K562 (cell line): ENCODE data around the gene TMEM86B. TPM values are rescaled to one million over a fixed set of nuclear protein-coding genes. Genes with fewer than 3 reads are reported as not detected.

ENCODE experiments used
- NCOA2 ChIP-seq, 2 experiments: fragments of 450-650 bp; IDR thresholded peaks; 2 replicates each; pipeline ENCODE4 v1.6.1; 2018; ENCODE audit warnings: mild to moderate bottlenecking in 2 of 2, moderate library complexity in 1 of 2; ENCODE audit not compliant: partially characterized antibody in 2 of 2
- ZNF217 ChIP-seq: sonication (generic); formaldehyde crosslinking; IDR thresholded peaks from 2 replicates; pipeline ENCODE4 v1.8.0; 2022; ENCODE audit warnings: mild to moderate bottlenecking, missing genetic modification reagents
- polyA plus RNA-seq, 8 experiments: library from polyadenylated mRNA; depleted of rRNA in 4 of 8; stranded (reverse) in 5 of 8; unstranded in 3 of 8; fragments of >200 nt; fragmentation: Nextera tagmentation in 2 of 8; fragmentation: Illumina TruSeq in 1 of 8; extraction: Ambion mirVana in 2 of 8; extraction: Trizol in 1 of 8; gene quantifications; 2 replicates each; pipeline versions ENCODE4 v1.2.1 to v1.2.3, GENCODE V29; 2011 to 2014; ENCODE audit warnings: inconsistent platforms in 1 of 8, missing spikeins in 1 of 8
- total RNA-seq, 7 experiments: library from RNA; depleted of rRNA in 6 of 7; stranded (reverse); fragments of >200 nt in 6 of 7; fragmentation: Illumina TruSeq in 2 of 7; extraction: Trizol in 2 of 7; gene quantifications; 2 replicates each; pipeline versions ENCODE4 v1.2.1 to v1.2.3, GENCODE V29; 2011 to 2021; ENCODE audit warnings: low replicate concordance in 1 of 7
- TF ChIP-seq, protein P1 (sequence below): sonication (generic); formaldehyde crosslinking; IDR thresholded peaks from 2 replicates; pipeline ENCODE4 v1.8.0; 2023; ENCODE audit warnings: missing genetic modification reagents, mild to moderate bottlenecking, borderline replicate concordance
- TF ChIP-seq, protein P2 (sequence below): IDR thresholded peaks from 2 replicates; pipeline ENCODE4 v1.6.1; 2011; ENCODE audit not compliant: insufficient read length; ENCODE audit errors: extremely low read depth
- TF ChIP-seq, protein P3 (sequence below): IDR thresholded peaks from 2 replicates; pipeline ENCODE4 v1.6.1; 2012; ENCODE audit warnings: low read depth, low read length, improper control_type of control experiment, borderline replicate concordance

Gene TMEM86B
- total and polyA plus RNA-seq, 9 of the 15 experiments (the other 6 are each of a cell fraction or from before 2014, with no cell fraction given), result 0.28 to 7.9 (median 2.1) TPM

DNA sequence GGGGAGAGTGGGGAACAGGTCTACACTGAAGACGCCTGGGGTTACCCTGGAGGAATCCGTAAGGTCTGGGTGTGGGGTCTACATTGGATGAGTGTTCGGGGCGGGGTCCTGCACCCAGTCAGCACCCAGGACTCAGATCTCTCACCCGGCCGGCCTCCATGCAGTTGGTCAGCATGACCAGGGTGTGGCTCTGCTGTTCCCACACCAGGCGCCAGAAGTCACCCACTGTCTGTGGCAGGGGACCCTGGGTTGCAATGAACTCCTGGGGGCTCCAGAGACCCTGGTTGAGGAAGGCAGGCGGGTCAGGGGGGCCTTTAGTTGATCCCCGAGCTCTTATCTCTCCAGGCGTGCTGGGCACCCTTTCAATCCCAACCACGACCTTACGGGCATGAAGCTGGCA lies 42.5 kb downstream of the TMEM86B start (continued):
- no peak for TF ChIP-seq ZNF217 (CRISPR knock-in tag)
- TF ChIP-seq, protein P1, sequence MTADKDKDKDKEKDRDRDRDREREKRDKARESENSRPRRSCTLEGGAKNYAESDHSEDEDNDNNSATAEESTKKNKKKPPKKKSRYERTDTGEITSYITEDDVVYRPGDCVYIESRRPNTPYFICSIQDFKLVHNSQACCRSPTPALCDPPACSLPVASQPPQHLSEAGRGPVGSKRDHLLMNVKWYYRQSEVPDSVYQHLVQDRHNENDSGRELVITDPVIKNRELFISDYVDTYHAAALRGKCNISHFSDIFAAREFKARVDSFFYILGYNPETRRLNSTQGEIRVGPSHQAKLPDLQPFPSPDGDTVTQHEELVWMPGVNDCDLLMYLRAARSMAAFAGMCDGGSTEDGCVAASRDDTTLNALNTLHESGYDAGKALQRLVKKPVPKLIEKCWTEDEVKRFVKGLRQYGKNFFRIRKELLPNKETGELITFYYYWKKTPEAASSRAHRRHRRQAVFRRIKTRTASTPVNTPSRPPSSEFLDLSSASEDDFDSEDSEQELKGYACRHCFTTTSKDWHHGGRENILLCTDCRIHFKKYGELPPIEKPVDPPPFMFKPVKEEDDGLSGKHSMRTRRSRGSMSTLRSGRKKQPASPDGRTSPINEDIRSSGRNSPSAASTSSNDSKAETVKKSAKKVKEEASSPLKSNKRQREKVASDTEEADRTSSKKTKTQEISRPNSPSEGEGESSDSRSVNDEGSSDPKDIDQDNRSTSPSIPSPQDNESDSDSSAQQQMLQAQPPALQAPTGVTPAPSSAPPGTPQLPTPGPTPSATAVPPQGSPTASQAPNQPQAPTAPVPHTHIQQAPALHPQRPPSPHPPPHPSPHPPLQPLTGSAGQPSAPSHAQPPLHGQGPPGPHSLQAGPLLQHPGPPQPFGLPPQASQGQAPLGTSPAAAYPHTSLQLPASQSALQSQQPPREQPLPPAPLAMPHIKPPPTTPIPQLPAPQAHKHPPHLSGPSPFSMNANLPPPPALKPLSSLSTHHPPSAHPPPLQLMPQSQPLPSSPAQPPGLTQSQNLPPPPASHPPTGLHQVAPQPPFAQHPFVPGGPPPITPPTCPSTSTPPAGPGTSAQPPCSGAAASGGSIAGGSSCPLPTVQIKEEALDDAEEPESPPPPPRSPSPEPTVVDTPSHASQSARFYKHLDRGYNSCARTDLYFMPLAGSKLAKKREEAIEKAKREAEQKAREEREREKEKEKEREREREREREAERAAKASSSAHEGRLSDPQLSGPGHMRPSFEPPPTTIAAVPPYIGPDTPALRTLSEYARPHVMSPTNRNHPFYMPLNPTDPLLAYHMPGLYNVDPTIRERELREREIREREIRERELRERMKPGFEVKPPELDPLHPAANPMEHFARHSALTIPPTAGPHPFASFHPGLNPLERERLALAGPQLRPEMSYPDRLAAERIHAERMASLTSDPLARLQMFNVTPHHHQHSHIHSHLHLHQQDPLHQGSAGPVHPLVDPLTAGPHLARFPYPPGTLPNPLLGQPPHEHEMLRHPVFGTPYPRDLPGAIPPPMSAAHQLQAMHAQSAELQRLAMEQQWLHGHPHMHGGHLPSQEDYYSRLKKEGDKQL (CRISPR knock-in tag), result no peak
- TF ChIP-seq, protein P2, sequence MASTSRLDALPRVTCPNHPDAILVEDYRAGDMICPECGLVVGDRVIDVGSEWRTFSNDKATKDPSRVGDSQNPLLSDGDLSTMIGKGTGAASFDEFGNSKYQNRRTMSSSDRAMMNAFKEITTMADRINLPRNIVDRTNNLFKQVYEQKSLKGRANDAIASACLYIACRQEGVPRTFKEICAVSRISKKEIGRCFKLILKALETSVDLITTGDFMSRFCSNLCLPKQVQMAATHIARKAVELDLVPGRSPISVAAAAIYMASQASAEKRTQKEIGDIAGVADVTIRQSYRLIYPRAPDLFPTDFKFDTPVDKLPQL, result no peak
- TF ChIP-seq, protein P3, sequence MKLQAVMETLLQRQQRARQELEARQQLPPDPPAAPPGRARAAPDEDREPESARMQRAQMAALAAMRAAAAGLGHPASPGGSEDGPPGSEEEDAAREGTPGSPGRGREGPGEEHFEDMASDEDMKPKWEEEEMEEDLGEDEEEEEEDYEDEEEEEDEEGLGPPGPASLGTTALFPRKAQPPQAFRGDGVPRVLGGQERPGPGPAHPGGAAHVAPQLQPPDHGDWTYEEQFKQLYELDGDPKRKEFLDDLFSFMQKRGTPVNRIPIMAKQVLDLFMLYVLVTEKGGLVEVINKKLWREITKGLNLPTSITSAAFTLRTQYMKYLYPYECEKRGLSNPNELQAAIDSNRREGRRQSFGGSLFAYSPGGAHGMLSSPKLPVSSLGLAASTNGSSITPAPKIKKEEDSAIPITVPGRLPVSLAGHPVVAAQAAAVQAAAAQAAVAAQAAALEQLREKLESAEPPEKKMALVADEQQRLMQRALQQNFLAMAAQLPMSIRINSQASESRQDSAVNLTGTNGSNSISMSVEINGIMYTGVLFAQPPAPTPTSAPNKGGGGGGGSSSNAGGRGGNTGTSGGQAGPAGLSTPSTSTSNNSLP, result no peak
- no peak for TF ChIP-seq NCOA2 (IDR thresholded peaks at IDR 0.05; ENCODE audit: partially characterized antibody in 2 of 2)
